GM18951 (cell line): Measurements from ENCODE around the gene PRSS36.
"Not testable (repeated sequence)": the region's sequence is repeated elsewhere in the genome, so short reads cannot be mapped to it uniquely, and the experiment has no call there.

Experiments
- POLR2A ChIP-seq: IDR thresholded peaks from 4 replicates; pipeline ENCODE4 v1.6.1; 2011; ENCODE audit warnings: mild to moderate bottlenecking; ENCODE audit not compliant: insufficient read length, insufficient read depth; ENCODE audit errors: extremely low read depth
- in situ Hi-C: fragments of 300-500 bp; cut with MboI; formaldehyde crosslinking; loops from one replicate; pipeline ENCODE4 v1.12.0; 2022; ENCODE audit warnings: low sequenced_read_pairs, mixed read lengths, inconsistent platforms; ENCODE audit not compliant: unreplicated experiment

PRSS36 gene

DNA sequence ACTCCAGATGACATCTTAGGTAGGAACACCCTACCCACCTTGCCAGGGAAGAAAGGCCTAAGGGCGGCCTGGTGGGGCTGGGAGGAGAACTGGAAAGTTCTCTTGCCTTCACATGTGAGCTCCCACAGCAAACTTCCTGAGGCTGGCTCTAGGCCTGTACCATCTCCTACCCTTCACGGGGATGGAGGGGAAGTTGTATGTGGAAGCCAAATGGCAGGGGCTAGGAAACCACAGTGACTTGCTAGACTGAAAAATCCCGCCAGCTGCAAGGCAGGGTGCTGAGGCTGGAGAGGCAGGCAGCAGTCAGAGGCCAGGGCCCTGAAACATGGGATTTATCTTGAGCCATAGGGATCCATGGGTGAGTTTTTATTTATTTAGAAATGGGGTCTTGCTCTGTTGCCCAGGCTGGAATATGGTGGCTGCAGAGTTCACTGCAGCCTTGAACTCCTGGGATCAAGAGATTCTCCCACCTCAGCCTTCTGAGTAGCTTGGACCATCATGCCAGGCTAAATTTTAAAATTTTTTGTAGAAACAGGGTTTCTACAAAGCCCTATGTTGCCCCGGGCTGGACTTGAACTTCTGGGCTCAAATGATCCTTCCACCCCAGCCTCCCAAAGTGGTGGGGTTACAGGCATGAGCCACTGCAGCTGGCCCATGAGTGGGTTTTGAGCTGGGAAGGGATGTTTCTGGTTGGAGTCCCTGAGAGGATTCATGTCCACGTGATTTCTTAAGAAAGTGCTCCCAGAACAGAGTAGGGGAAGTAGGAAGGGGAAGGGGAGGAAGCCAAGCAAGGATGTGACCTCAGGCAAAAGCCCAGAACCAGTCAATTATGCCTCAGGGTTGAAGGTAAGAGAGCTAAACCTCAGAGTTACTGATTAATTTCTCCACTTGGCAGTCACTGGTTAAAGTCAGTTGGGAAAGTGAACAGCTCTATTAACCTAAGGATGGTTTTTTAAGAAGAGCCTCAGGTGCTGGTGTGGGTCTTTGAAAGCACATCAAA is 36.4 kb downstream of the PRSS36 start:
- TF ChIP-seq POLR2A, result no peak
- in situ Hi-C loops, result no loop called here

DNA sequence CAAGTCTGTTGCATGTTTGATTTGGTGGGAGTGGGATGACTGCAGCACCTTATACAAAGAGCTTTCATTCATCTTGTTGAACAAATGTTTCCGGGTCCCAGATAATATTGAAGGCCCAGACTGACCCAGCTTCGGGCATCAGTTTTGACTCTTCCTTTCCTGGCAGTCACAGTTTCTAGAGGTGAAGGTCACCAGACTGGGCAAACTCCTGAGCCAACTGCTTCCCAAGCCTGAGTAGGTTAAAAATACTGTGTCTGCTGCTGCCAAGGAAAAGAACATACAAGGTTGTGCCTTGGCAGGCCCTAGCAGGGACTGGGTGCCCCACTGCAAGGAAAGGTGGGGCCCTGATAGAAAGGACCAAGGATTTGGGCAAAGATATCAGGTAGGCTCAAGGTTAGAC is 37.2 kb downstream of the PRSS36 start:
- in situ Hi-C loops, result no loop called here
- TF ChIP-seq POLR2A, result no peak

DNA sequence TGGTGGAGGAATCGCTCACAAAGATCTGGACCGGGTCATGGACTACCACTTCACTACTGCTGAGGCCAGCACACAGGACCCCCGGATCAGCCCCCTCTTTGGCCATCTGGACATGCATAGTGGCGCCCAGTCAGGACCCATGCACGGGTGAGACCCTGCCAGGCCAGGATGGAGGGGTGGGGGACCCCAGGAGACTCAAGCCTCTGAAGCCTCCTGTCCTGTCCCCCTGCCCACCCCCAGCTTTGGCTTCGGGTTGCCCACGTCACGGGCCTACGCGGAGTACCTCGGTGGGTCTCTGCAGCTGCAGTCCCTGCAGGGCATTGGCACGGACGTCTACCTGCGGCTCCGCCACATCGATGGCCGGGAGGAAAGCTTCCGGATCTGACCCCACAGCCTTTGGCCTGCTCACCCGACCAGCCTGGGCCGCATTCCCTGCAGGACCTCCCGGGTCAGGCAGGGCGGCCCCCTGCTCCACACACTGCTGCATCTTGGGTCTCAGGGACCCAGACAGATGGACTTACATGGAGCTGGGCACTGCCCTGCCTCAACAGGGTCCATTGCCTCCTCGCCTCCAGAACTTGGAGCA is 37.9 kb downstream of the PRSS36 start:
- no peak for TF ChIP-seq POLR2A
- in situ Hi-C loops, result no loop called here

DNA sequence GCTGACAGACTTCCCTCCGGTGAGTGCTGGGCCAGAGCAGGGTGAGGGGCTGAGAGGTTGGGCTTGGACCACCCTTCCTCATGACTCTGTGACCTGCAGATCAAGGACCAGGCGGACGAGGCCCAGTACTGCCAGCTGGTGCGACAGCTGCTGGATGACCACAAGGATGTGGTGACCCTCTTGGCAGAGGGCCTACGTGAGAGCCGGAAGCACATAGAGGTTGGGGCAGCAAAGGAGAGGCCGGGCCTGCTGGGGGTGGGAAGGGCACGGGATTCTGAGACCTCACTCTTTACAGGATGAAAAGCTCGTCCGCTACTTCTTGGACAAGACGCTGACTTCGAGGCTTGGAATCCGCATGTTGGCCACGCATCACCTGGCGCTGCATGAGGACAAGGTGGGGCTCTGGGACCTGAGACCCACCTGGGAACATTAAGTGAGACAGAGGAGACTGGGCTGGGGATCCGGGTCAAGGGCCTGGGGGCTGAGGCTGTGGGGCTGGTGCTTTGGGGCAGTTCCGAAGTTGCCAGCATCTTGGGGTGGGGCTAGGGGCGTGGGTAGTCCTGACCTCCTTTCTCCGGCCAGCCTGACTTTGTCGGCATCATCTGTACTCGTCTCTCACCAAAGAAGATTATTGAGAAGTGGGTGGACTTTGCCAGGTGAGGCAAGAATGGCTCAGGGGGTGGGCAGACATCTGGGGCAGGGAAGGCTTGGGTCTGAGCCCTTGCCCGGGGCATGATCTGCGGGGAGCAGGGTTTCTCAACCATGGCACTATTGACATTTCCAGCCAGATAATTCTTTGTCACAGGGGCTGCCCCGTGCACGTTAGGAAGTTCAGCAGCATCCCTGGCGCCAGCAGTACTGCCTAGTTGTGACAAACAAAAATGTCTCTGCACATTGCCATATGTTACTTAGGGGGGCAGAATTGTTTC is 39.5 kb downstream of the PRSS36 start:
- TF ChIP-seq POLR2A, result no peak
- in situ Hi-C loops, result no loop called here

DNA sequence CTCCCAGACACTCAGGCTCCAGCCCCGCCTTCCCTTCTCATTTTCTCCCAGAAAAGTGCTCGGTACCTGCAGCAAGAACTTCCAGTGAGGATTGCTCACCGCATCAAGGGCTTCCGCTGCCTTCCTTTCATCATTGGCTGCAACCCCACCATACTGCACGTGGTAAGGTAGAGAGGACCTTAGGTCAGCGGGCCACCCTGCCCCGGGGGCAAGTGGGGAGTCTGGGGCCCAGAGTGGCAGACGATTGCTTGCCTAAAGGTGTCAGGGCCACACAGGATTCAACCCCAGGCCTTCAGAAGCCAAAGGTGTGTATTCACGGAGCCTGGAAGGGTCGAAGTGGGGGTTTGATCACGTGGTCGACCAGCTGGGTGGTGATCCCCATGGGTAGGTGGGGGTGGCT is 40.2 kb downstream of the PRSS36 start:
- TF ChIP-seq POLR2A, result no peak
- in situ Hi-C loops, result no loop called here

DNA sequence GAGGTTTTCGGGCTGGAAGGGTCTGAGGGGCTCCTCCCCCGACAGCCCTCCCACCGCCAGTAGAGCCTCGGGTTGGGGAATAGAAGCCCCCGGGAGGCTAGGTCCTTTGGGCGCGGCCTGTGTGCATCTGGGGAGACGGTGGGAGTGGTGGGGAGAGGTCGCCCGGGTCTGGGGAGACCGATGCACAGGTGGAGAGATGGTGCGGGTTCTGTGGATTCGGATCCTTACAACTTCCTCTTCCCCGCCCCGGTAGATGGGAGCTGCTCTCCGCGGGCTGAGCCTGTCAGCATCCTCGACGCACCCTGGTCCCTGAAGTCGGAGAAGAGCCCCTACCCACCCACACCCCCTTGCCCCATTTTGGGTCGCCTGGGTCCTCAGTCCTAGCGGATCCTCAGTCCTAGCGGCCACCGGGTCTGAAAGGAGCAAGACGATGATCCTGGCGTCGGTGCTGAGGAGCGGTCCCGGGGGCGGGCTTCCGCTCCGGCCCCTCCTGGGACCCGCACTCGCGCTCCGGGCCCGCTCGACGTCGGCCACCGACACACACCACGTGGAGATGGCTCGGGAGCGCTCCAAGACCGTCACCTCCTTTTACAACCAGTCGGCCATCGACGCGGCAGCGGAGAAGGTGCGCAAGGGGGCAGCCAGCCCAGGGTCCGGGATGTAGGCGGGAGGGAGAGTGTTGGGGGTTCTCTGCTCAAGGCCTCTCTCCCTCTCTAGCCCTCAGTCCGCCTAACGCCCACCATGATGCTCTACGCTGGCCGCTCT is 40.9 kb downstream of the PRSS36 start:
- TF ChIP-seq POLR2A, result no peak
- in situ Hi-C loops, result no loop called here

DNA sequence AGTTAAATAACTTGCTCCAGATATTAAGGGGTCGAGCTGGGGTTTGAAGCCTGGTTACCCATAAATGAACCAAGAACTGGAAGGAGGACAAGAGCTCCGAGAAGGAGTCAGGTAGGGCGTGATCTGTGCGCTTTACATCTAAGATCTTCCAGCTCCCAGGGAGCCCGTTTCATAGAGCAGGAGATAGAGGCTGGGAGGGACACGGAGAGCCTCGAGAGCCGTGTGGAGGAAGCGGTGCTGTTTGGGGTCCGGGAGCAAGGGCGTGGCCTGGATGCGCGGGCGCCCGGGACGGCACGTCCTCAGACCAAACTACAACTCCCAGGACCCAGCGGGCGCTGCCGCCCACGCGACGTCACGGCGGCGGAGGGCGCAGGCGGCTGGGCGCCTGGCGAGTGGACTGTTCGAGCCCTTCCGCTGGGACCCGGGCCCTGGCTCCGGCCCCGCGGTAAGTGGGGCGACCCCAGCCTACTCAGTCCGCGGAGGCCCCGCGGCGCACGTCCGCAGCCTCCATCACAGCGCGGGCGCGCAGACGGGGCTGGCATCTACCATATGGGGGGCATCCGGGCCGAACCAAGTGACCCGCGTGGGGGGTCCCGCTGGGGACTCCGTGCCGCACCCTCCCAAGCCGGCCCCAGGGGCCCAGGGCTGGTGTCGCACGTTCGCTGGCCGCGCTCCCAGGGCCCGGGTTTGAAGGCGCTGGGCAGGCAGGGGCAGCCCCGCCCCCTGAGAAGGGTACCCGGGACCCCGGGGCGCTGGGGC is 41.7 kb downstream of the PRSS36 start, which contains the start of gene BCKDK:
TSS of gene BCKDK (plus strand) at position 352 of the 759 bp plus-strand sequence. CDS start 838 bp downstream, outside the sequence.
- in situ Hi-C loops, result no loop called here
- TF ChIP-seq POLR2A, result peak; percentile 80

DNA sequence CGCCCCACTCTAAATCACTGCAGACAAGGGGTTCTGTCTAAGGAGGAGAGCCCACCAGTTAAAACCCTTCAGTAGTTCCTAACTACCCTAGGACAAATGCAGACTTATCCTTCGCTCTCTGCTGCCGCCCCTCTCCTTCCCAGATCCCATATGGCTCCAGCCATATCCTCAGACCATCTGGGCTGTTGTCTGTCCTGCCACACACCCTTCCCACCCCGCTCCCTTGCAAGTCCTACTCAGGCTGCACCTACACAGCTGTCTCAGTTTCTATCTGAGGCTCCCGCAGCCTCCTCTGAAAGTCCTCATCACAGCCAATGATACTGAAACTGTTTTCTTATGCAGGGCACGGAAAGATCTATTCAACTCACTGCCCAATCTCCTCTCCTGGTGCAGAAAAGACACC is 42.4 kb downstream of the PRSS36 start:
- no peak for TF ChIP-seq POLR2A
- in situ Hi-C loops, result no loop called here

DNA sequence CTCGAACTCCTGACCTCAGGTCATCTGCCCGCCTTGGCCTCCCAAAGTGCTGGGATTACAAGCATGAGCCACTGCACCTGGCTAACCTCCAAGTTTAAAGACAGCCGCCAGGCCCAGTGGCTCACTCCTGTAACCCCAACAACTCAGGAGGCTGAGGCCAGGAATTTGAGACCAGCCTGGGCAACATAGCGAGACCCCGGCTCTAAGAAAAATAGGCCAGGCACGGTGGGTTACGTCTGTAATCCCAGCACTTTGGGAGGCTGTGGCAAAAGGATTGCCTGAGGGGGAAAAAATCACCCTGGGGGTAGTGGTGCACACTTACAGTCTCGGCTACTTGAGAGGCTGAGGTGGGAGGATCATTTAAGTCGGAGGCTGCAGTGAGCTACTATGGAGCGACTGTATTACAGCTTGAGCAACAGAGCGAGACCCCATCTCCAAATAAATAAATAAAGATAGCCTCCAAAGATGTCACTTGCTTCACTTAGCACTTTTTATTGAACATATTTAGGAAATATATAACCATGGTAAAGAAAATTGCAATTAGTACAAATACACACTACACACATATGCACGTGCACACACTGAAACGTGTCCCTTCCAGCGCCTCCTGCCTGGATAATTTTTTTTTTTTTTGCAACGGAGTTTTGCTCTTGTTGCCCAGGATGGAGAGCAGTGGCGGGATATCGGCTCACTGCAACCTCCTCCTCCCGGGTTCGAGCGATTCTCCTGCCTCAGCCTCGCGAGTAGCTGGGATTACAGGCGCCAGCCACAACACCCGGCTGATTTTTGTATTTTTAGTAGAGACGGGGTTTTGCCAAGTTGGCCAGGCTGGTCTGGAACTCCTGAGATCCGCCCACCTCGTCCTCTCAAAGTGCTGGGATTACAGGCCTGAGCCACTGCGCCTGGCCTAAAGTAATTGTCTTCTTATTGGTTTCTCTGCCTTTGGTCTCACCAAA is 43.1 kb downstream of the PRSS36 start:
- in situ Hi-C loops, result no loop called here
- no peak for TF ChIP-seq POLR2A

DNA sequence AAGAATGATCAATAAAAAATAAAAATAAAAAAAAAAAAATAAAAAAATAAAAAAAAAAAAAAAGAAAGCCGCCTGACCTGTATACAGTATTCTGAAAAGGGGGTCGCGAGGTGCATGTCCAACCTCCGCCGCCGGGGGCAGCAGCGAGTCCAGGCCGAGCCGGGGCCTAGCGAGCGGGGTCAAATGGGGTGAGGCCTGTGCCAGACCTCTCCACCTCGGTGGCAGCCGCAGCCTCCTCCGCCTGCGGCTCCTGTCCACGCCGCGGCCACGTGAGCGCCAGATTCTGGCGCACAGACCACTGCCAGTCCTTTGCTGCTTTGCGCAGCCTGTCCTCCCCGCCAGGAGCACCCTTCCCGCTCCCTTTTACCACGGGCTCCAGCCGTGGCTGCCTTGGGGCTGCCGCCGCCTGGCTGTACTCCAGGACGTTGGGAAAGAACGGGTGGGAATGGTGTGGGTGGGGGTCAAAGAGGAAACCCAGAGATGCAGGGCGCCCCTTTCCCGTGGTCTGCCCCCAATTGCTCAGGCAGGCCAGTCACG is 44.1 kb downstream of the PRSS36 start:
- in situ Hi-C loops, result no loop called here
- TF ChIP-seq POLR2A, result peak; percentile 33

DNA sequence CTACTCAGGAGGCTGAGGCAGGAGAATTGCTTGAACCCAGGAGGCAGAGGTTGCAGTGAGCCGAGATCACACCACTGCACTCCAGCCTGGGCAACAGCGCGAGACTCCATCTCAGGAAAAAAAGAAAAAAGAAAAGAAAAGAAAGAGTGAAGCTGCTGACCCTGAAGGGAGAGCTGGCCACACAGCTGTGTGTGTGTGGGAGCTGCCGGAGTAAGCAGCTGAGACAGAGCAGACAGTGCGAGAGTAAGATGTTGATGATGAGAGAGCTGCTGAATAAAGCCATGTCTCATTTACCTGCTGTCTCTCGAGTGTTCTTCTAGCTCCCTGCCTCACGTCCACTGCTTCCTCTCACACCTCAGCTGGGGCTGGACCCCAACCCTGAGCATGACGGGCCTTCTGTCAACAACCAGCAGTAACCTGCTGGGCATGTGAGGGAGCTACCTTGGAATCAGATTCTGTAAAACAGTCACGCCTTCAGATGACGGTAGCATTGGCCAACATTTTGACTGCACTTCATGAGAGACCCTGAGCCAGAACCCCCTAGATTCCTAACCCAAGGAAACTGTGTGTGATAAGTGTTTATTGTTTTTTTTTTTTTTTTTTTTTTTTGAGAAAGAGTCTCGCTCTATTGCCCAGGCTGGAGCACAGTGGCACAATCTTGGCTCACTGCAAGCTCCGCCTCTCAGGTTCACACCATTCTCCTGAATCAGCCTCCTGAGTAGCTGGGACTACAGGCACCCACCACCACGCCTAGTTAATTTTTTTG is 48.8 kb downstream of the PRSS36 start:
- in situ Hi-C loops, result not testable (repeated sequence)
